Fibroblast of upper back skin (primary cell): Measurements from ENCODE around the gene AQR.
"Not testable (repeated sequence)": the region's sequence is repeated elsewhere in the genome, so short reads cannot be mapped to it uniquely, and the experiment has no call there.

Experiments used
- DNase-seq: peaks from one replicate; pipeline ENCODE4 v3.0.0-alpha.2; 2013

Gene AQR

DNA sequence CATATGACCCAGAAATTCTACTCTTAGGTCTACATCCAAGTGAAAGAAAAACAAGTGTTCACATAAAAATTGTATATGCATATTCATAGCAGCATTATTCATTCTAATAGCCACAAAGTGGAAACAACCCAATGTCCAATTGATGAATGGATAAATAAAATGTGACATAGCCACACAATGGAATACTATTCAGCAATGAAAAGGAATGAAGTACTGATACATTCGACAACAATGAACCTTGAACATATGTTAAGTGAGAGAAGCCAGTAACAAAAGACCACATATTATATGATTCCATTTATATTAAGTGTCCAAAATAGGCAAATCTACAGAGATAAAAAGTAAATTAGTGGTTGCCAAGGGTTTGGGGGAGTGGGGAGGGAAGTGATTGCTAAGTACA lies 104.0 kb downstream of the AQR start:
- DNase-seq: no peak

DNA sequence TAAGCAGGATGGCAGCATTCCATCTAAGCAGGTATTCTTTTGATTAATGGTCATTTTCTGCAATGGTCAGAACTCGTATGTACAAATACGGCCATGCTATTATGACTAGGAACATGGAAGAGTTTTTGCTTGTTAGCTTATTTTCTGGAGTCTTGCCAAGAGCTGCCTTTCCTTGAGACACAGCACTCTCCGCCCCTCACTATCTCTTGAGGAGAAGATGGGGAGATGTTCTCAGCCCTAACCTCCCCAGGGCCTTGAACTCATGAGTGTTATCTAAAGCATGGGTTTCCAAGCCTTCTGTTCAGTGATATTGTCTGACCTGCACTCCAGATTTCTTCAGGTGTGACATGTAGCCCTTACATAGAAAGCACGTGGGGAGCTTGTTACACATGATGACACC lies 108.3 kb downstream of the AQR start:
- no peak for DNase-seq

DNA sequence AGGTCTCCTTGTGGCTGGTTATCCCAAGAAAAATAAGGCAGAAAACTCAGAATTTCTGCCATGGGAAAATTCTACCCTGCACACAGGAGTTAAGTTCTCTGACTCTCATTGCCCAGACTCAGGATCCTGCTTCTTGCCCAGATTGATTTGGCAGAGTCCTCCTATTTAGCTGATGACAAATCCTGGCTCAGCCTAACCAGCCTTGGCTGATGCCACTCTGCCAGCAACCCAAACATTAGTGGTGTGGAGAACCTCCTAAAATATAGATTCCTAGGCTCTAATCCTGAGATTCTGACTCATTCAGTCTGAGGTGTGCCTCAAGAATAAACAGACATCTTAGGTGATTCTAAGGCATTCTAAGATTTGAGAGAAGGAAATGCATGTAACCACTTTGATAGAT lies 113.6 kb downstream of the AQR start:
- no peak for DNase-seq

- peak; percentile 62 for DNase-seq
Observed at GRCh38 chr15:34855413-34855812, 114.1 kb downstream of the AQR start.

DNA sequence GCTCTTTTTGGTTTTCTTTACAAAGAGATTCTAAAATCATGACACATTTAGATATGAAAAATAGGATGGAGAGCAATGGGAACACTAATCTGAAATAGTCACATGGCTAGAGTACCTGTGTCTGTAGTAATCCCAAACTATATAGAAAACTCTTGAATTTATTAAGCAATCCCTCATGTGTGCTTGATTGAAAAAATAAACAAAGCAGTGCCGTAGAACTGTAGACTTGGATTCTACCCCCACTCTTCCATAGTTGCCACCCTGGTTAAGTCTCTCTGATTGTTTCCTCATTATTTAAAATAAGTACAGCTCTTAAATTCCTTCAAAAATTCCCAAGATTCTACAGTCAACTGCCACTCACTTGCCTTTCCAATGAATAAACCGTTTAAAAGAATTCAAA lies 115.3 kb downstream of the AQR start:
- DNase-seq: no peak

DNA sequence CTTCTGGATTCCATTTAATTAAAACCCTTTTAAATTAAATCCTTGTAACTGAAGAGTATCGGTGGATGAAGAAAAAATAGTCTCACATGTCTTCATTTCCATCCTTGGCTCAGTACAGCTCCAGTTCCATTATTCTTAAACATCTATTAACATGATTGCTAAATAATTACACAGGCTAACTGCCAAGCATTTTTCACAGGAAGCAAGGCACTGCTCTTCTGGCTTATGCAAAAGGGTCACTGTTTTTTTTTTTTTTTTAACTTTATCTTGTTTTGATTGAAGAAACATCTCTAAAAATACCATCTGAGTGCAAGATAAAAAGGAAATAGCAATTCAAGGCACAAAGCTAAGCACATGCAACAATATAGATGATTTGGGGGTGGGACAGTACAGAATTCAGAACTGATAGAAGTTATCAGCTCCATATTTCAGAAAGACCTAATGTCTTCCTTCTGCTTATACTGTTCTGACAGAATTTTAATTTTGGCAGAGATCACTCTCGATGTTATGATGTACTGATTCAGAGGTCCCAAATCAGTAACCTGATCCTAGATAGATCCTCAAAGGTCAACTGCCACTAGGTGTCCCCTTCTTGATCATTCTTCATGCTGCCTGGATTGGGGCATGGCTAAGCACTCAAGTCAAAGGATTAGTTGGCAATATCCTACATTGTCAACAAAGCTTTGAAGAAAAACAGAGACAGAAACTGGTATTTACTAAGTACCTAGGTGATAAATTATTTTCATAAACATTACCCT lies 116.4 kb downstream of the AQR start:
- peak; percentile 17 for DNase-seq

GRCh38 chr15:34851751-34852150 lies 117.8 kb downstream of the AQR start:
- DNase-seq: no peak

DNA sequence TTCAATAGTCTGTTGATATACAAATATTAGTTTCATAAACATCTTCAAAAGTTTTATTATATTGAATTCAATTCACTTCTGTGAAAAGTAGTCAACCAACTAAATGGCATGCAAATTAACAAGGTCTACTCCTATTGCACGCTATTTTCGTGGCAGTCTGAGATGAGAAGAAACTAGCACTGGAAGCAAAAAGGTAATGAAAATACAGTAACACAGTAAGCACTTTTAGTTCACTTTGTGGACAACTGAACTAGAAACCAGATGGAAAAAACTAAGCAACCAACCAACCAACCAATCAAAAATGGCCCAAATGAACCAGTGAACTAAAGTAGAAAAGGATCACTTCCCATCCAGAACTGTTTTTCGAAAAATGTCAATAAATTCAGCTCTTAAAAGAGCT lies 118.5 kb downstream of the AQR start:
- DNase-seq: no peak

- no peak for DNase-seq
Observed at GRCh38 chr15:34850121-34850520, 119.4 kb downstream of the AQR start.

DNA sequence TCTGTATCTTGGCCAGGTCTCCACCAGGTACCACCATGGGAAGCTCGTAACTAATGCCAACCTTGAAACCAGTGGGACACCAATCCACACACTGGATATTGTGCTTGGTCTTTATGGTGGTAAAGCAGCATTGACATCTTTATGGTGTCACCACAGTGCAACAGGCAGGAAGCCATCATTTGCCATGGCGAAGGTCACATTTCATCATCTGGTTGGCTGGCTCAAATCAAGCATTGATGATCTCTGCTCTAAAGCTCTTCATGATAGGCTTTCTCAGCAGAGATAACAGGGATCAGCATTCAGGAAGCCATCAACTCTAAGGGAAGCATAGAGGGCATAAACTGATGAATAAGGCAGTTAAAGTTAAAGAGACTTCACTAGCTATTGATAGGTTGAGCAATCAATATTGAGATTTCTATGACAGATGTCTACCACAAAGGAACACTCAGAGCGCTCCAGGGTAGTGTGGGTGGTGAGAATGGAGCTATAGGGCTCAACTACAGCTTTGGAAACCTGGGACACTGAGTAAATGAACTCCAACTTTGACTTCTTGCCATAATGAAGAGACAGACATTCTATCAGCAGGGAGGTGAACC lies 120.1 kb downstream of the AQR start:
- DNase-seq: no peak

DNA sequence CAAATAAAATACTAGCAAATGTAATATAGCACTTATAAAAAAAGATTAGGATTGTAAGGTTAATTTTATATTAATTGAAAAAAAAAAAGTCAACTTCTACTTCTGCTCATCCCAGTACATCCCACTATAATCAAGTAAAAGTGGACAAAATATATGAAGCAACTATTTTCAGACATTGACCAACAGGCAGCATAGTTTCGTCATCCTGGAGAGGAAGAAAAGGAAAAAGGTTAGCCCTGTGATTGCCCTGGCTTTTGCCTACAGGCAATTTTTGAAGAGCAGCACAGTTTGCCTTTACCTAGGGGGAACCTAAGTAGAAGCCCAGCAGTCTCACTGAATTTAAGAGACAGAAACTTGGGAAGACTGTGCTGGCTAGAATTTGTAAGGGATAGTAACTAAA lies 121.9 kb downstream of the AQR start:
- DNase-seq: no peak

DNA sequence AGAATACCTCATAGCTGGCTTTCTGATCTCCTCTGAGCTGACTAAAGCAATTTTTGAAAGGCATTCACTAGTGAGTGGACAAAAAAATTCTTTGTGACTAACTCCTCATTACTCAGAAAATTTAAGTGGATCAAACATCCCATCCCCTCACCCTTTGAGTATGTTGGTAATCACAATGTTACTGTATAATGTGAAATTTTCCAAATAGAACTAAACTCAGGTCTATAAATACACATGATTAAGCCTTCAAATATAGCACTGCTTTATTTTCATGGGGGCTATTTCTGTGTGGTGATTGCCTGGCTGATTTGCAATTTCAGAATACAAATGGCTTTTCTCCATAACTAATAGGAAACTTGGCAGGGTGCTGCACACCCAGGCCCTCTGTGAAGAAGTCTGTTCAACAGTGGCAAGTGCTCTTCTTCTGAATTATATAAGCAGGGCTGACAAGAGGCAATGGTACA lies 128.2 kb downstream of the AQR start:
- peak; percentile 35 for DNase-seq

- no peak for DNase-seq
Observed at GRCh38 chr15:34838282-34838681, 131.3 kb downstream of the AQR start.

- peak; percentile 69 for DNase-seq
Observed at GRCh38 chr15:34837246-34838016, 132.1 kb downstream of the AQR start.

DNA sequence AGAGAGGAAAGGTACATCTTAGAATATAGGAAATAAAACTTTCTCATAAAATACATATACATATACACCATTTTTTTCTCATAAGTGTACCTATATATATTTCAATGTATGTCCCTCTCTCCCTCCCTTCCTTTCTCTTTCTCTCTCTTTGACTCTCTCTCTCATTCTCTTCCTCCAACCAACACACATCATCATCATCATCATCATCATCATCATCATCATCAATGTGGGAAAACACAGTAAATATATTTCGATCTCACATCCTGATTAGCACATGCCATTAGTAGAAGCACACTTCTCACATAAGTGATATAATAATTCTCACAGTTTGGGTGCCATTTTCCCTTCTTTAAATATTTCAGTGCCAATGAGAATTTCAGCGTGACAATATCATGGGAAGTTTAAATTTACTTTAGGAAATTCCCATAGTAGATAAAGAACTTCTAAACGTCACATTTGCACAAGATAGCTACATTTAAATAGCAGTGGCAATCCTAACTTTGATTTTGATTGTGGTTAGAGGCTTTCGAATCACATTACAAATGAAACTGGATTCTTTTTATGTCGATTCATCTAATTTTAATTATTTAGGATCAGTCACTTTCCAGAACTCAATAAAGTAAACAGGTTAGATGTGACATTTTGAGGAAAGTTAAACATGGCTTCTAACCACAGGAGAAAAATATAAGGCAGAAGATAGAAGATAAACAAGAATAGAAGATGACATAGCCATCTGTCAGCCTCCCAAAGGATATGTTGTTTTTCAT lies 141.2 kb downstream of the AQR start:
- no peak for DNase-seq

DNA sequence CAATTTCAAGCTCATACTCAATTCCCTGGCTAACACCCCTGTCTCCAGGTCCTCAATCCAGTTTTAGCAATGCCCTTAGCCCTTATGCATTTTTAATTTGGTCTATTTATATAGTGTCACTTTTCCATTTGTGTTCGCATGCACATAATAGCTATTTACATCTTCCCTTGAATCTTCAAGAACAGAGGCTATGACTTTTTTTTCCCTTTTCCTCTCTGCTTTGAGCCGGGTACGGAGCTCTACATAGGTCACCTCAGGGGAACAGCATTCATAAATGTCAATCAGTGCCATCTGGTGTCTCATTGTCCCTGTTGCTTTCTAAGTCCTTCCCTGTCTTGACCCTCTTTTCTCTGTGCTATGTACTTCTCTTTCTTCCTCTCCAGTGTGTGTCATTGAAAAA lies 147.7 kb downstream of the AQR start:
- no peak for DNase-seq

DNA sequence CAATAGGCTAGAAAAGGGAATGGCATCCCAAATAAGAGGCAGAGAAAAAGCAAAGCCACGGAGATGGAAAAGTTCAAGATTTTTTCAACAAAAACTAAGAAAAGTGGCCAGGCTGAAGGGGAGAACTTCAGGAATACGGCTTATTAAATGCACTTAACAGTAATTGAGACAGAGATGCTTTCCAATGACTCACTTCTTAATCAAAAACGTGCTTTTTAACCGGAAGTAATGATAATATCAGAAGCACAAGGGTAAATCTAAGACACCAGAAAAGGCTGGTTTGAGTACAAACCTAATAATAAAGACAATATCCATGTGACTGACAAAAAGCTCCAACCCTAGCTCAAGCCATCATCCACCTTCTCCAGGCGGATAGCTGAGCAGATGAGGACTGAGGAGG lies 149.4 kb downstream of the AQR start:
- no peak for DNase-seq

DNA sequence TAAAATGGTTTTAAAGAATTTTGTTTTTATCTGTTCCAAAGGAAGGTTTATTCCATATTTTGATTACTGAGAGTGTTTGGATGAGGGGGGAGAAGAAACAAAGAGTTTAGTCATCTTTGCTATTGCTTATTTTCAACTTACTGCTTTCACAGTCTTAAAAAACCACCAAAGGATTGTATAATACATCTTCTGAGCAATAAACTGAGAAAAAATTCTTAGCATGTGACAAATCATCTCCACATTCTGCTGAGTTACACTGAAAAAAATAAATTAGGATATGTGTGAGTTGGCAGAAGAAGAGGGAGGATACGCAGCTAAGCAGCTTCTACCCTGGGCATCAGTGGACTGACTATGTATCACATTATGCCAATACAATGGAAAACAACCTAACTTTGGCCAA lies 151.0 kb downstream of the AQR start:
- peak; percentile 30 for DNase-seq

DNA sequence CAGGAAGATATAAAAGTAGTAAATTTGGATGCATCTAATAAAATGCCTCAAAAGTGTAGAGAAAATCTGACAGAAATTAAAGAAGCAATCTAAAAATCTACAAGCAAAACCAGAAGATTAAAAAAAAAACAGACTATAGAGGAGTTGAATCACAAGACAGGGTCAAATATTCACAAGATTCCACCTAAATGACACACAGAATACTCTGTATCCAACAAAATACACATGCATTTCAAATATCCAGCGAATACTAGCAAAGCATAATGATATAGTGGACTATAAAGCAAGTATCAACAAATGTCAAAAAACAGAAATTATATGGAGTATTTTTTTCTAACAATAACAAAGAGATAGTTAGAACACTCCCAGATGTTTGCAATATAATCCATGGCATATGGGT lies 153.7 kb downstream of the AQR start:
- DNase-seq: peak; percentile 16

DNA sequence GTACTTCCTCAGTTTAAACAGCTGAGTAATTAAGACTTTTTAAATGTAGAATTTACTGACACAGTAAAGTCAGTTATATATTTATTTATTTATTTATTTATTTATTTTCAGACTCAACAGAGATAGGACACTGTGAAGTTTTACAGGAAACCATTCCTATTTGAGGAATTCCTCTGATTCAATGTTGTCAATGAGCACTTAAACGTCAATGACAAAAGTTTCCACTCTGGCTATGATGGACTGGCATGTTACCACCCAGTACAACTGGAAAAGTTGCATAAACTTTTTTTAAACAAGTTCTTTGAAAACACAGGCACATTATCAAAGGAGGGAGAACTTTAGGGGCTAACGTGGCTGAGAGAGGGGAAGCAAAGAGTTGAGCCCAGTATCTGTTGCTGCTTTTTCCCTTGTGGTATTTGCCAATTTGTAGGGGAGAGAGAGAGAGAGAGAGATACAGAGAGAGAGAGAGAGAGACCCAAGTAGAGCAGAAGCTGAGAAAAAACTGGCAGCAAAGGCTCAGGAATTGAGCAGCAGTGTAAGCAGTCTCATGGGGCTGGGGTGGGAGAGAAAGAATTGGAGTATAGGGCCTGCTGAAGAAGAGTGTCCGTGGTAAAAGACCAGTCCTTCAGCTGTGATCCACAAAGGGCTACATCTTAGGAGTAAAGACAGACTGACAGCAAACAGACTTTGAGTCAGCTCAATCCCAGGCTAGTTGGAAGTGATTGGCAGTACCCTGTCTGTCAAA lies 155.9 kb downstream of the AQR start:
- DNase-seq: no peak

GRCh38 chr15:34812868-34813365 lies 156.6 kb downstream of the AQR start:
- not testable (repeated sequence) for DNase-seq

DNA sequence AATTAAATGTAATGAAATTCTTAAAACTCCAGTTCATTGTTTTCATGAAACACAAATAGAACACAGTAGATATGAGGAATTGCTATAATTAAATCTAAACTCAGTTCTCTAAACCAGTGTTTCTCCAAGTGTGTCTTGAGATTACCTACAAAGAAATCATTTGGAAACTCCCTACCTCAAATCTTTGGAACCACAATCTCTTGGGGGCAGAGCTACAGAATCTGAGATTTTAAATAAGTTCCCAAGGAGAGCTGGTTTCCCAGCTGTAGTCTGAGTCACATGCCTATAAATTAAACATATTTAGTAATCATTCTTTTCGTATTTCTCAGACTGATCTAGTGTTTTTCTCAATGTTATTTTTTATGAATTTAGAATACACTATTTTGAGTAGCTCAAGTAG lies 157.2 kb downstream of the AQR start:
- DNase-seq: peak; percentile 56
